Measurements from ENCODE around the gene KDM6A. TPM values are rescaled to one million over a fixed set of nuclear protein-coding genes. Genes with fewer than 3 reads are reported as not detected.
"Not testable (repeated sequence)": the region's sequence is repeated elsewhere in the genome, so short reads cannot be mapped to it uniquely, and the experiment has no call there.

The KDM6A gene
- polyA plus RNA-seq, 4 donors, result 25.7 to 31.5 (median 29.5) TPM

- no peak for DNase-seq (ENCODE audit: low read depth in 4 of 4, low spot score in 3 of 4)
These were observed 12.0 kb downstream of the KDM6A start for GRCh38 chrX:44884944-44885343.

- DNase-seq (ENCODE audit: low read depth in 4 of 4, low spot score in 3 of 4), result no peak
These were observed 16.8 kb downstream of the KDM6A start for GRCh38 chrX:44889824-44890223.

DNA sequence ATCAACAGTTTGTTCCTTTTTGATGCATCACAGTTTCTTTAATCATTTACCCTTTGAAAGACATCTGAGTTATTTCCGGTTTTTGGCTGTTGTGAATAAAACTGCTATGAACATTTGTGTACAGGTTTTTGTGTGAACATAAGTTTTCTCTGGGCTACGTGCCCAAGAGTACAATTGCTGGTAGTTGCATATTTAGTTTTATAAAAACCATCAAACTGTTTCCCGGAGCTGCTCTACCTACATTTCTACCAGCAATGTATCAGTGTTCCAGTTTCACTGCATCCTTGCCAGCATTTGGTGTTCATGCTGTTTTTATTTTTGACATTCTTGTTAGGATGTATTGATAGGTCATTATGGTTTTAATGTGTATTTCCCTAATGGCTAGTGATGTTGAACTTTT is 17.3 kb downstream of the KDM6A start:
- DNase-seq (ENCODE audit: low read depth in 4 of 4, low spot score in 3 of 4), result no peak

- not testable (repeated sequence) for DNase-seq (ENCODE audit: low read depth in 4 of 4, low spot score in 3 of 4)
These were observed 17.7 kb downstream of the KDM6A start for GRCh38 chrX:44890687-44891086.

DNA sequence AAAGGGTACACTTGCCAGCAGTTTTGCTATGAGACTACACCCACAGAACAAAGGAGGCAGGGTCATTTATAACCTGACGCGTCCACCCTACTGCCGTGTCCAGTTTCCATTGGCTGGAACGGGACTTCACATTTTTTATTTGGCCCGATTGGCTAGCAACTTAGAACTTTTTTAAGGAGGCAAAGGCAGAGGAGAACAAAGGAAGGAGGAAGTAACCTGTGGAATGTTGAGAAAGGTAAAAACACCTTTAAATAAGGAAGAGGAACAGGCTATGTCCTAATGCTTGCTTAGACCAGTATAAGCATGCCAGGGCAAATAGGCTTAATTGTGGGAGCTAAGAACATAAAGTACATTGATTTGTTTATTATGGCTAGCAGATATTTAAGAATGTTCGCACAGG is 18.7 kb downstream of the KDM6A start:
- no peak for DNase-seq (ENCODE audit: low read depth in 4 of 4, low spot score in 3 of 4)

DNA sequence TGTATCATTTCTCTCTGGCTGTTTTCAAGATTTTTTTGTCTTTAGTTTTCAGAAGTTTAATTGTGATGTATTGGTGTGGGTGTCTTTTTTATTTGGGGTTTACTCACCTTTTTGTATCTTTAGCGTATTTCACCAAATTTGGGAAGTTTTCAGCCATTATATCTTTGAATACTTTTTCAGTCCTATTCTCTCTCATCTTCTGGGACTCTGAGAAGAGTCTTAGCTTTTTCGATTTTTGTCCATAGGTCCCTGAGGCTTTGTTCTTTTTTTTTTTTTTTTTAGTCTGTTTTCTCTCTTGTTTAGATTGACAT is 23.8 kb downstream of the KDM6A start:
- no peak for DNase-seq (ENCODE audit: low read depth in 4 of 4, low spot score in 3 of 4)

DNA sequence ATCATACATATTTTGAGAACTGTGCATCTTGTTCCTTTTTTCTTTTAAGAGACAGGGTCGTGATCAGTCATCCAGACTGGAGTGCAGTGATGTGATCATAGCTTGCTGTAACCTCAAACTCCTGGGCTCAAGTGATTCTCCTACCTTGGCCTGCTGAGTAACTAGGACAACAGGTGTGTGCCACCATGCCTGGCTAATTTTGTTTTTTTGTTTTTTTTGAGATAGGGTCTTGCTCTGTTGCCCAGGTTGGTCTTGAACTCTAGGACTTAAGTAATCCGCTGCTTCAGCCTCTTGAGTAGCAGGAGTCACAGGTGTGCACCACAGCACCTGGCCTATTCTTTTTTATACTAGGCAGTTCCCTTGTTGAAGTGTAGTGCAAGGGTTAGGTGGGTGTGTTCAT is 24.6 kb downstream of the KDM6A start:
- no peak for DNase-seq (ENCODE audit: low read depth in 4 of 4, low spot score in 3 of 4)

DNA sequence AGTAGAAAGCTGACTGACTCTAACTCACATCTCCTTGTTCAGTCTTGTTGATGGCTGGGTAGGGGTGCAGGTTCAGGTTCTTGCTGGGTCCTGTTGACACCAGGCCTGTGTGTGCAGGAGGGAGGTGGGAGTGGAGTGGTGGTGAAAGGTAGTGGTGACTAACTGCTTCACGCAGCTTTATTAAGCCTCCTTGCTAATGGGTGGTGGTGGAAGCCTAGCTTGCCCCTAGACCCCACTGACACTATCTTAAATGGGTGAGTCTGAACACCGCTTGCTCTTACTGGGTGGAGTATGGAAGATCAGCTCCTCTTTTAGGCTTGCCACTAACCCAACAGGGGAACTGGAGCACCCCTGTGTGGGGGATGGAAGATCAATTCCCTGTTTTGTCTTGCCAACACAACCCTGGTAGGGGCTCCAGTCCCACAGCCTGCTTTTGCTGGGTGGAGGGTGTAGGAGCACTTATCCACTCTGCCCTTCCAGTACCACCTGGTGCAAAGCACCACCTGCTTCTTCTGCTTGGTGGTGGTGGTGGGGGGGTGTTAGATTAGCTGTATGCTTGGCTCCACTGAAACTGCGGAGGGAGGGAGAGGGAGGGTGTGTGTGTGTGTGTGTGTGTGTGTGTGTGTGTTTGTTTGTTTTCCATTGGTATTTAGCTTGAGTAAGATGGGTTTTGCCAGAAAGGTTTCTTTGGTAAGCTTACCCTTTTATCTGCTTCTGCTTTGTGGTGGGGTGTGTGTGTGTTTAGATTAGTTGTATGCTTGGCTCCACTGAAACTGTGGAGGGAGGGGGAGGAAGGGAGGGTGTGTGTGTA is 25.6 kb downstream of the KDM6A start:
- no peak for DNase-seq (ENCODE audit: low read depth in 4 of 4, low spot score in 3 of 4)

DNA sequence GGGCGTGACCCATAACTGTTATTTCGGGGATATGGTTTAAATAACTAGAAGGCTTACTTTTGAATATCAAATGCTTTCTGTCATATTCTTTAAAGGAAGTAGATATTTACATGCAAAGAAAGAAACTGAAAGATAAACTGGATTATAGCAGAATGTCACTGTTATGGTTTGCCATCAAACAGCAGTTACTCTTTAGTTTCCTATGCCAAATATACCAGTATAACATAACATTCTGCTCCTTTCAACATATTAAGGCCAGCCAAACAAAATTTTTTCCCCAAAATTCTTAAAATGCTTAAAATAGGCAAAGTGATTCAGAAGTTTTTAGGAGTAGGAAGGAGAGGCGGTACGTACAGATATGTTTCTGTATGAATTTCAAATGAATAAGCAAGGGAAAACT is 27.0 kb downstream of the KDM6A start:
- no peak for DNase-seq (ENCODE audit: low read depth in 4 of 4, low spot score in 3 of 4)

DNA sequence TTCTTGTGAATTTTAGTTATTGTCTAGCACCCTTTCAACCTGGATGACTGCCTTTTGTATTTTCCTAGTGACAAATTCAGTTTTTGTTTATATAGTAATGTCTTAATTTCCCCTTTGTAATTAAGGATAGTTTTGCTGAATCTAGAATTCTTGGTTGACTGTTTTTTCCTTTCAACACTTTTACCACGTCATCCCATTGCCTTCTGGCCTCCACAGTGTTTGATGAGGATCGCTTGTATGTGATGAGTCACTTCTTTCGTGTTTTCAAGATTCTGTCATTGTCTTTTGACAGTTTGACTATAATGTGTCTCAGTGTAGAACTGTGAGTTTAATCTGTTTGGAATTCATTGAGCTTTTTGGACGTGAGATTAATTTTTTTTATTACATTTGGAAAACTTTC is 30.1 kb downstream of the KDM6A start:
- DNase-seq (ENCODE audit: low read depth in 4 of 4, low spot score in 3 of 4), result no peak

GRCh38 chrX:44903830-44904530 is 31.0 kb downstream of the KDM6A start:
- no peak for DNase-seq (ENCODE audit: low read depth in 4 of 4, low spot score in 3 of 4)

GRCh38 chrX:44904542-44905115 is 31.6 kb downstream of the KDM6A start:
- no peak for DNase-seq (ENCODE audit: low read depth in 4 of 4, low spot score in 3 of 4)

DNA sequence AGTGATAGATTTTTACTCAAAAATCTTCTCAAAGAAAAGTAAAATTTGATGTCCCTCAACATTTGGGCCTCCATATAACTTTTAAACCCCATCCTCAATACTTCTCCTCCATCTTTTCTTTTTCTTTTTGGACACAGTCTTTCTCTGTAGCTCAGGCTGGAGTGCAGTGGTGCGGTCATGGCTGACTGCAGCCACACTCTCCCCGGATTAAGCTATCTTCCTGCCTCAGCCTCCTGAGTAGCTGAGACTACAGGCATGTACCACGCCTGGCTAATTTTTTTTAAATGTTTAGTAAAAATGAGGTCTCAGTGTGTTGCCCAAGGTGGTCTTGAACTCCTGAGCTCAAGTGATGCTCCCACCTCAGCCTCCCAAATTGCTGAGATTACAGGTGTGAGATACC is 33.1 kb downstream of the KDM6A start:
- no peak for DNase-seq (ENCODE audit: low read depth in 4 of 4, low spot score in 3 of 4)

DNA sequence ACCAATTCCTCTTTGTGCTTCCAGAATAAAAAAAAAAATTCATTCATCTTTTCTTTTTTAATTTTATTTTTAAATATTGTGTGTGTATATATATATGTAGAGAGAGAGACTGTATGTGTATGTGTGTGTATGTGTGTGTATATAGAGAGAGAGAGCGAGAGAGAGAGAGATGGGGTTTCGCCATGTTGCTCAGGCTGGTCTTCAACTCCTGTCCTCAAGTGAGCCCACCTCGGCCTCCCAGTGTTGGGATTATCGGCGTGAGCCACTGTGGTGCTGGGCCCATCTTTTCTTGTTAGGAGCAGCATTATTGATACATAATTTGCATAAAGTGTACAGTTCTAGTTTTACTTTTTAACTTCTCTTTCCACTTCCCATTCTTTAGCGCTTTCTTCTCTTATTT is 33.6 kb downstream of the KDM6A start:
- DNase-seq (ENCODE audit: low read depth in 4 of 4, low spot score in 3 of 4), result no peak

DNA sequence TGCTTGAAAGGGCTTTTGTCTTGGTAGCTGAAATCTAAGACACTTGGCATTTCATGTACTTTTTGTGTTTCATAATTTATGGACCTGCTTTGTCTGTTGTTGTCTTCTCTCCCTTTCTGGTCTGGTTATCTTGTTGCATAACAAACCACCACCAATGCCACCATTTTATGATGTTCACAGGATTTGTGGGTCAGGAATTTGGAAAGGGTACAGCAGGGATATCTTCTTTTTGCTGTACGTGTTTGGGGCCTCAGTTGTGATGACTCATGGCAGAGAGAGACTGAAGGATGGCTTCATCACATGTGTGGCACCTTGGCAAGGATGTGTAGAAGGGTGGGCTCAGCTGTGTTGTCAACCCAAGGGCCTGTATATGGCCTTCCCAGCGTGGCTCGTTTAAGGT is 35.2 kb downstream of the KDM6A start:
- DNase-seq (ENCODE audit: low read depth in 4 of 4, low spot score in 3 of 4), result no peak

GRCh38 chrX:44908827-44909226 is 35.8 kb downstream of the KDM6A start:
- DNase-seq (ENCODE audit: low read depth in 4 of 4, low spot score in 3 of 4), result no peak

DNA sequence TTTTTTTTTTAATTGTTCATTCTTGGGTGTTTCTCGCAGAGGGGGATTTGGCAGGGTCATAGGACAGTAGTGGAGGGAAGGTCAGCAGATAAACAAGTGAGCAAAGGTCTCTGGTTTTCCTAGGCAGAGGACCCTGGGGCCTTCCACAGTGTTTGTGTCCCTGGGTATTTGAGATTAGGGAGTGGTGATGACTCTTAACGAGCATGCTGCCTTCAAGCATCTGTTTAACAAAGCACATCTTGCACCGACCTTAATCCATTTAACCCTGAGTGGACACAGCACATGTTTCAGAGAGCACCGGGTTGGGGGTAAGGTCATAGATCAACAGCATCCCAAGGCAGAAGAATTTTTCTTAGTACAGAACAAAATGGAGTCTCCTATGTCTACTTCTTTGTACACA is 37.5 kb downstream of the KDM6A start:
- DNase-seq (ENCODE audit: low read depth in 4 of 4, low spot score in 3 of 4), result not testable (repeated sequence)

DNA sequence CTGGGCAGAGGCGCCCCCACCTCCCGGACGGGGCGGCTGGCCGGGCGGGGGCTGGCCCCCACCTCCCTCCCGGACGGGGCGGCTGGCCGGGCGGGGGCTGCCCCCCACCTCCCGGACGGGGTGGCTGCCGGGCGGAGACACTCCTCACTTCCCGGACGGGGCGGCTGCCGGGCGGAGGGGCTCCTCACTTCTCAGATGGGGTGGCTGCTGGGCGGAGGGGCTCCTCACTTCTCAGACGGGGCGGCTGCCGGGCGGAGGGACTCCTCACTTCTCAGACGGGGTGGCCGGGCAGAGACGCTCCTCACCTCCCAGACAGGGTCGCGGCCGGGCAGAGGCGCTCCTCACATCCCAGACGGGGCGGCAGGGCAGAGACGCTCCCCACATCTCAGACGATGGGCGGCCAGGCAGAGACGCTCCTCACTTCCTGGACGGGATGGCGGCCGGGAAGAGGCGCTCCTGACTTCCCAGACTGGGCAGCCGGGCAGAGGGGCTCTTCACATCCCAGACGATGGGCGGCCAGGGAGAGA is 38.1 kb downstream of the KDM6A start:
- DNase-seq (ENCODE audit: low read depth in 4 of 4, low spot score in 3 of 4), result not testable (repeated sequence)

DNA sequence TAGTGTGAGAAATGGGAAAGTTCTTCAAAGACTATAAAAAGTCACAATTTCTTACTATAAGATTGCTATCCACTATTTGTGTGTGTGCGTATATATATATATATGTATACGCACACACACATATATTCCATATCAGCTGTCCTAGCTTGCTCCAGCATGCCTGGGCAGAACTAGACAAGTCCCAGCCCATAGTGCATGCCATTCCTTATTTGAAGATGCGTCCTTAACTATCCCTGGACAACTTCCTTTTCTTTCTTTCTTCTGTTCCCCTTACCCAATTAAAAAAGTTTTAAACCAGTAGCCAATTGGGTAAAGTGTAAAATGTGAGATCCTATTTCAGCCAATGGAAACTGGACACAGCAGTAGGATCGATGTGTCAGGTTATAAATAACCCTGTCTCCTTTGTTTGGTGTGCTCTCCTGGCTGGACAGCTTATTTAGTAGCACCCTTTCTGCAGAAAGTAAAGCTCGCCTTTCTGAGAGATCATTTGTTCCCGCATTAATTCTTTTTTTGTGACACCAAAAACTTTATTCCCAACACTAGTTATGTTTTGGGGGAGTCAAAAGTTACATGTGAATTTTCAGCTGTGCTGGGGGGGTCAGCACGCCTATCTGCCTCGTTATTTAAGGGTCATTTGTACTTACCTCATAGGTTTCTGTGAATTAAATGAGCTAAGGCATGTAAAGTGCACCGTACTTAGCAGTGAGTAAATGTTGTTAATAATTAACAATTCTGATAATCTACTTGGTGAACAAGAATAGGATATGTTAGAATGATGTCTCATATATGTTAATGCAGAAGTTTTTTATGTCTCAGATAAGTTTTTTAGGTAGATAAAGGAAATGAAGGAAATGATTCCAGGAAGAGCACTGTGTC is 40.9 kb downstream of the KDM6A start:
- no peak for DNase-seq (ENCODE audit: low read depth in 4 of 4, low spot score in 3 of 4)

- DNase-seq (ENCODE audit: low read depth in 4 of 4, low spot score in 3 of 4), result no peak
These were observed 41.7 kb downstream of the KDM6A start for GRCh38 chrX:44914532-44915198.

Data from right renal pelvis (tissue), 4 donors.